Measurements from ENCODE around the gene BOLL. TPM values are rescaled to one million over a fixed set of nuclear protein-coding genes. Genes with fewer than 3 reads are reported as not detected.

Gene BOLL
- total RNA-seq, 4 donors from 2014 or later, result not detected

DNA sequence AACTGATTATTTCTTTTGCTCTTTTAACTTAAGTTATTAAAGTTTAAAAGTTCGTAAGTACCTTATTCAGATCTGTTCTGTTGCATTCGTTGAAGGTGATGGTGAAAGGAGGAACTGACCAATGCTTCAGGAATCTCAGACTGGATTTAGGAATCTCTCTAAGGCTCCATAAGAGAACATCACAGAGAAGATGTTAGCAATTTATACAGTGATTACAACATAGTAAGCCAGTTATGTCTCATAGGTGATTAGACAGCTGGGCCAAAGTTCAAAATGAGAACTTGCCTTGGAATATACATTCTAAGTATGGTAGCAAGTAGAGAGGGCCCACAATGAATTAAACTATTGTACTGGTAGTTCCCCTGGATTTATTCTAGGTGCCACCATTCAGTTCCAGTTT, 76.8 kb downstream of the BOLL start:
- in situ Hi-C loops (cut with MboI; ENCODE audit: low pct_ligation_motif_present in 1 of 4, low pct_unique_long_range_greater_than_20kb in 1 of 4, low sequenced_read_pairs in 3 of 4), result no loop called here
- intact Hi-C loops (cut with DNase I; ENCODE audit: low total_unique reads), result no loop called here
- no peaks in the 10 kb centered on the region for H3K9me3 ChIP-seq
- H3K36me3 ChIP-seq, result no peaks in the 10 kb centered on the region
- WGBS, 2 donors (ENCODE audit: low coverage in 1 of 2), result 47 to 48% methylated on average over 2 of the region's 2 CpGs
- peaks cover 26 to 37% (median 27%) of the 10 kb centered on the region in 4 donors for H3K4me1 ChIP-seq
- no peak overlapping the region for H3K27ac ChIP-seq
- no peak overlapping the region for H3K4me3 ChIP-seq
- TF ChIP-seq POLR2AphosphoS5 (IDR thresholded peaks at IDR 0.05) (no peak), POLR2A (IDR thresholded peaks at IDR 0.05) (no peak), EP300 (IDR thresholded peaks at IDR 0.05; ENCODE audit: low read depth) (no peak)
- TF ChIP-seq, protein P1, sequence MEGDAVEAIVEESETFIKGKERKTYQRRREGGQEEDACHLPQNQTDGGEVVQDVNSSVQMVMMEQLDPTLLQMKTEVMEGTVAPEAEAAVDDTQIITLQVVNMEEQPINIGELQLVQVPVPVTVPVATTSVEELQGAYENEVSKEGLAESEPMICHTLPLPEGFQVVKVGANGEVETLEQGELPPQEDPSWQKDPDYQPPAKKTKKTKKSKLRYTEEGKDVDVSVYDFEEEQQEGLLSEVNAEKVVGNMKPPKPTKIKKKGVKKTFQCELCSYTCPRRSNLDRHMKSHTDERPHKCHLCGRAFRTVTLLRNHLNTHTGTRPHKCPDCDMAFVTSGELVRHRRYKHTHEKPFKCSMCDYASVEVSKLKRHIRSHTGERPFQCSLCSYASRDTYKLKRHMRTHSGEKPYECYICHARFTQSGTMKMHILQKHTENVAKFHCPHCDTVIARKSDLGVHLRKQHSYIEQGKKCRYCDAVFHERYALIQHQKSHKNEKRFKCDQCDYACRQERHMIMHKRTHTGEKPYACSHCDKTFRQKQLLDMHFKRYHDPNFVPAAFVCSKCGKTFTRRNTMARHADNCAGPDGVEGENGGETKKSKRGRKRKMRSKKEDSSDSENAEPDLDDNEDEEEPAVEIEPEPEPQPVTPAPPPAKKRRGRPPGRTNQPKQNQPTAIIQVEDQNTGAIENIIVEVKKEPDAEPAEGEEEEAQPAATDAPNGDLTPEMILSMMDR (IDR thresholded peaks at IDR 0.05), result no peak
- no peaks in the 10 kb centered on the region for H3K27me3 ChIP-seq
- DNase-seq, result no peak

DNA sequence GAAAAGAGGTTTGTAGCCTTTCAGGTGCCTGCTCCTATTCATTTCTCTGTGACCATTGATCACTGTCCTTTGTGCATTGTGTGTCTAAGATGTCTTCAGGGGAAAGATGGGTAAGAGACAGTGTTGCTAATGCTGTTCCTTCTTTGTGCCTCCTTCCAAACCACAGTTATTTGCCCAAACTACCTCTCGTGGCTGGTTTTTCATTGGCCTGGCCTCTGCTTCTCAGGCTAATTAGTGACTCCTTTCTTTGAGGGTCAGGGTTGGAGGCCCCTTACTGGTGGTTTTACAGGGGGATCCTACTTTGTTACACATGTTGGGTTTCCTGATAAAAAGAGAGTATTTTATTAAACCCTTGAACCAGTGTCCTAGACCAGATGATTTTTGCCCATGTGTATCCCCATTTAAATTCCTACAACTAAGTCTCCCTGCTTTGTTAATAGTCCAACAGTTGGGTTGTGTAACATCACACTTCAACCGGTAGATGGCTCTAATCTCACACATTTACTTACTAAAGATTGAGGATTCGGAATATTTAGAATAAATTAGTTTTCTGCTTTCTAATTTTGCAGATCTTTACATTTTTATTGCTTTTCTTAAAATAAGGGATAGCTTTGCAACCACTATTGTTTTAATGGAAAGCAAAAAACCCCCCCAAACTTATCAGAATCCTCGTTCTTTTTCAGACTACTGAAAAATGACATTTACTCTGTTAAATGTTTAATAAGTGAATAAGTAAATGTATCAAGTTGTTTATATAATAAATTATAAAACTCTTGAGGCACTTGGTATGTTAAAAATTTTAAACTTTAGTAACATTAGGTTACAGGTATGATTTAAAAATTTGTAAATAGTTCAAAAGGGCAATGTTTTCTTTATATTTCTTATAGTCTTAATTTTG, 77.6 kb downstream of the BOLL start:
- 5 to 6% methylated on average over 4 of the region's 4 CpGs for WGBS, 2 donors (ENCODE audit: low coverage in 1 of 2)
- Histone ChIP-seq H3K4me3 (peak overlapping the region in 2 of 4 donors; percentile 69 to 73), H3K27me3 (no peaks in the 10 kb centered on the region), H3K9me3 (no peaks in the 10 kb centered on the region), H3K36me3 (no peaks in the 10 kb centered on the region), H3K4me1 (peaks cover 26 to 37% (median 27%) of the 10 kb centered on the region in 4 donors), H3K27ac (no peak overlapping the region)
- in situ Hi-C loops (cut with MboI; ENCODE audit: low pct_ligation_motif_present in 1 of 4, low pct_unique_long_range_greater_than_20kb in 1 of 4, low sequenced_read_pairs in 3 of 4), result no loop called here
- TF ChIP-seq, protein P1 (IDR thresholded peaks at IDR 0.05), result peak; percentile 66 to 81 (median 79)
- TF ChIP-seq POLR2A (IDR thresholded peaks at IDR 0.05), result no peak
- no peak for DNase-seq
- intact Hi-C loops (cut with DNase I; ENCODE audit: low total_unique reads), result no loop called here

DNA sequence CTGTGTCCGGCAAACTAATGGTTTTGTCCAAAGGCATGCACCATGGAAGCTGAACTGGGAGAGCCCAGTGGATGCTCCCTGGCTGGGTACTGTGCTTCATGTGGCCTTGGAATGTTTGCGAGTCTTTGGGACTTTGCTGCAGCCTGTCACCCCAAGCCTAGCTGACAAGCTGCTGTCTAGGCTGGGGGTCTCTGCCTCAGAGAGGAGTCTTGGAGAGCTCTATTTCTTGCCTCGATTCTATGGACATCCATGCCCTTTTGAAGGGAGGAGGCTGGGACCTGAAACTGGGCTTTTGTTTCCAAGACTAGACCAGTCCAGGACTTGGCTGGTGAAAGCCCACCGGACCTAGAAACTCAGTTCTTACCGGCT, 78.3 kb downstream of the BOLL start:
- in situ Hi-C loops (cut with MboI; ENCODE audit: low pct_ligation_motif_present in 1 of 4, low pct_unique_long_range_greater_than_20kb in 1 of 4, low sequenced_read_pairs in 3 of 4), result no loop called here
- H3K4me3 ChIP-seq, result peak overlapping the region; percentile 69 to 91 (median 74)

More for the DNA sequence above, 78.3 kb downstream of the BOLL start:
- TF ChIP-seq EP300 (IDR thresholded peaks at IDR 0.05; ENCODE audit: low read depth), result no peak
- TF ChIP-seq POLR2AphosphoS5 (IDR thresholded peaks at IDR 0.05), result no peak
- TF ChIP-seq, protein P1 (IDR thresholded peaks at IDR 0.05), result no peak
- TF ChIP-seq POLR2A (IDR thresholded peaks at IDR 0.05), result no peak
- WGBS, 2 donors (ENCODE audit: low coverage in 1 of 2), result 34 to 46% methylated on average over 3 to 5 of the region's 5 CpGs
- no peak overlapping the region for H3K27ac ChIP-seq
- H3K4me1 ChIP-seq, result peaks cover 26 to 37% (median 27%) of the 10 kb centered on the region in 4 donors
- H3K9me3 ChIP-seq, result no peaks in the 10 kb centered on the region
- intact Hi-C loops (cut with DNase I; ENCODE audit: low total_unique reads), result no loop called here
- no peaks in the 10 kb centered on the region for H3K27me3 ChIP-seq
- no peaks in the 10 kb centered on the region for H3K36me3 ChIP-seq
- no peak for DNase-seq

All from transverse colon (tissue), 4 donors.